DOHH2 (cell line): Measurements from ENCODE around the gene SAMD9L.
"Not testable (repeated sequence)": the region's sequence is repeated elsewhere in the genome, so short reads cannot be mapped to it uniquely, and the experiment has no call there.

Source experiments
- H3F3A ChIP-seq: fragments of 200-600 bp; sonication (generic), shearing (Covaris generic); 2 replicates; pipeline ENCODE4 v1.6.0; 2016; ENCODE audit warnings: antibody characterized with exemption, mild to moderate bottlenecking; ENCODE audit not compliant: control insufficient read depth, insufficient read depth
- H3K27ac ChIP-seq: fragments of 200-600 bp; sonication (generic); 2 replicates; pipeline ENCODE4 v1.5.1; 2014; ENCODE audit warnings: low read depth, mild to moderate bottlenecking, low read length, moderate library complexity
- H3K27me3 ChIP-seq: fragments of 200-600 bp; sonication (generic); 2 replicates; pipeline ENCODE4 v1.6.1; 2014; ENCODE audit warnings: mild to moderate bottlenecking, low read length, mixed read lengths; ENCODE audit not compliant: control insufficient read depth
- H3K36me3 ChIP-seq: fragments of 200-600 bp; sonication (generic); 2 replicates; pipeline ENCODE4 v1.6.1; 2014; ENCODE audit warnings: mild to moderate bottlenecking, low read length, moderate library complexity, mixed read lengths; ENCODE audit not compliant: control insufficient read depth
- H3K4me1 ChIP-seq: fragments of 200-600 bp; sonication (generic); 2 replicates; pipeline ENCODE4 v1.6.1; 2014; ENCODE audit warnings: mild to moderate bottlenecking, low read length, mixed read lengths; ENCODE audit not compliant: control insufficient read depth
- H3K4me2 ChIP-seq: fragments of 200-600 bp; sonication (generic); 2 replicates; pipeline ENCODE4 v1.6.0; 2014; ENCODE audit warnings: mild to moderate bottlenecking, low read length, moderate library complexity
- H3K4me3 ChIP-seq: fragments of 200-600 bp; sonication (generic); 2 replicates; pipeline ENCODE4 v1.5.1; 2014; ENCODE audit warnings: mild to moderate bottlenecking, low read length, mixed read lengths
- H3K79me2 ChIP-seq: fragments of 200-600 bp; sonication (generic); 2 replicates; pipeline ENCODE4 v1.6.1; 2014; ENCODE audit warnings: mild to moderate bottlenecking, low read length, mixed read lengths; ENCODE audit not compliant: control insufficient read depth
- H3K9me2 ChIP-seq: fragments of 200-600 bp; sonication (generic); replicated peaks from 2 replicates; pipeline ENCODE4 v1.6.1; 2014; ENCODE audit warnings: mild to moderate bottlenecking, low read length, mixed read lengths; ENCODE audit not compliant: control insufficient read depth
- H3K9me3 ChIP-seq: fragments of 200-600 bp; sonication (generic); 2 replicates; pipeline ENCODE4 v1.6.1; 2014; ENCODE audit warnings: antibody characterized with exemption, low read length, mixed read lengths; ENCODE audit not compliant: control insufficient read depth, insufficient read depth
- H4K20me1 ChIP-seq: fragments of 200-600 bp; sonication (generic); 2 replicates; pipeline ENCODE4 v1.6.0; 2014; ENCODE audit warnings: low read depth, mild to moderate bottlenecking, antibody characterized with exemption, low read length, moderate library complexity; ENCODE audit not compliant: control insufficient read depth, insufficient read depth
- CTCF ChIP-seq: fragments of 200-600 bp; sonication (generic); IDR thresholded peaks from one replicate; pipeline ENCODE4 v1.5.1; 2014; ENCODE audit warnings: antibody characterized with exemption, mild to moderate bottlenecking, low read depth, low read length; ENCODE audit not compliant: poor library complexity, severe bottlenecking
- EZH2phosphoT487 ChIP-seq: fragments of 200-600 bp; sonication (generic); IDR thresholded peaks from 2 replicates; pipeline ENCODE4 v1.6.1; 2017; ENCODE audit warnings: borderline replicate concordance, mild to moderate bottlenecking, antibody characterized with exemption, low read length, moderate library complexity, mixed read lengths

SAMD9L gene

GRCh38 chr7:93138576-93138975, 9.6 kb downstream of the SAMD9L start:
- H3K36me3 ChIP-seq: no peaks in the 10 kb centered on the region
- no peaks in the 10 kb centered on the region for H3K27me3 ChIP-seq
- no peaks in the 10 kb centered on the region for H4K20me1 ChIP-seq
- H3K9me3 ChIP-seq: no peaks in the 10 kb centered on the region
- no peak overlapping the region for H3K27ac ChIP-seq
- no peaks in the 10 kb centered on the region for H3K9me2 ChIP-seq
- H3K4me2 ChIP-seq: no peak overlapping the region
- no peaks in the 10 kb centered on the region for H3K79me2 ChIP-seq
- no peaks in the 10 kb centered on the region for H3F3A ChIP-seq
- TF ChIP-seq EZH2phosphoT487: no peak
- no peak for TF ChIP-seq CTCF
- H3K4me3 ChIP-seq: no peak overlapping the region
- no peaks in the 10 kb centered on the region for H3K4me1 ChIP-seq

GRCh38 chr7:93133005-93133404, 15.2 kb downstream of the SAMD9L start:
- no peak overlapping the region for H3K4me3 ChIP-seq
- H3F3A ChIP-seq: no peaks in the 10 kb centered on the region
- no peak overlapping the region for H3K4me2 ChIP-seq
- no peaks in the 10 kb centered on the region for H3K27me3 ChIP-seq
- H3K36me3 ChIP-seq: no peaks in the 10 kb centered on the region
- H3K9me3 ChIP-seq: no peaks in the 10 kb centered on the region
- no peaks in the 10 kb centered on the region for H4K20me1 ChIP-seq
- no peaks in the 10 kb centered on the region for H3K79me2 ChIP-seq
- H3K4me1 ChIP-seq: no peaks in the 10 kb centered on the region
- no peaks in the 10 kb centered on the region for H3K9me2 ChIP-seq
- H3K27ac ChIP-seq: no peak overlapping the region
- TF ChIP-seq EZH2phosphoT487 (no peak), CTCF (no peak)

- H3K9me2 ChIP-seq: no peaks in the 10 kb centered on the region
- no peaks in the 10 kb centered on the region for H3F3A ChIP-seq
- H4K20me1 ChIP-seq: no peaks in the 10 kb centered on the region
- H3K27ac ChIP-seq: no peak overlapping the region
- H3K4me2 ChIP-seq: no peak overlapping the region
- no peaks in the 10 kb centered on the region for H3K9me3 ChIP-seq
- no peaks in the 10 kb centered on the region for H3K79me2 ChIP-seq
- H3K4me1 ChIP-seq: no peaks in the 10 kb centered on the region
- H3K36me3 ChIP-seq: no peaks in the 10 kb centered on the region
- no peak overlapping the region for H3K4me3 ChIP-seq
- no peaks in the 10 kb centered on the region for H3K27me3 ChIP-seq
- no peak for TF ChIP-seq EZH2phosphoT487
- TF ChIP-seq CTCF: no peak
Measured at GRCh38 chr7:93132216-93132615, 16.0 kb downstream of the SAMD9L start.

GRCh38 chr7:93126954-93127353, 21.2 kb downstream of the SAMD9L start:
- H3K4me2 ChIP-seq, H3K27ac ChIP-seq, H4K20me1 ChIP-seq, H3K4me1 ChIP-seq, H3K9me2 ChIP-seq, H3K27me3 ChIP-seq, H3K4me3 ChIP-seq, H3K36me3 ChIP-seq, H3K9me3 ChIP-seq, H3F3A ChIP-seq, H3K79me2 ChIP-seq: not testable (repeated sequence)

- H3K4me1 ChIP-seq, H4K20me1 ChIP-seq, H3K4me3 ChIP-seq, H3K4me2 ChIP-seq, H3K9me2 ChIP-seq, H3F3A ChIP-seq, H3K36me3 ChIP-seq, H3K27ac ChIP-seq, H3K27me3 ChIP-seq, H3K79me2 ChIP-seq: not testable (repeated sequence)
- H3K9me3 ChIP-seq: peaks cover 11% of the 10 kb centered on the region; the same call in 1 of the 2 replicates
Measured at GRCh38 chr7:93123532-93123931, 24.7 kb downstream of the SAMD9L start.
